Measurements from ENCODE around the gene RAE1. TPM values are rescaled to one million over a fixed set of nuclear protein-coding genes. Genes with fewer than 3 reads are reported as not detected.

RAE1 gene
- total and polyA plus RNA-seq, 2 of the 8 experiments (the other 6 are each of a cell fraction or from before 2014, with no cell fraction given), result 35.9 to 44.9 TPM

DNA sequence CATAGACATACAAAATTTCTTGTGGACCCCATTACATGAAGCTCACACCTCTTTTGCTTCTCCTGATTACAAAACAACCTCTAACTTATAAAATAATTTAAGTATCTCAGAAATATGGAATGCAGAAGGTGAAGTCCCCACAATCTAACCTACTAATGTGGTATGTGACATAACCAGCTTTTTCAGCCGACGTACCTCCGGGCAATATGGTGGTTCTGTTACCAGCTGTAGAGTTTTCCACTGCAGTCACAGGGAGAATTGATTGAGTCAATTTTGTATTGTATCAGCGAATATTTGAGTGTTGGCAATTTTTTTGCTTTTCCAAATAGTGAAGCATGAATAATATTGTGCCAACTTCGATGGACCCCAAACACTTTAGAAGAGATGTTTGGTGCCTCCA lies 37.1 kb upstream of the RAE1 start:
- 85% methylated on average over 5 of the region's 5 CpGs; no CpG with 5 or more reads in 1 of the 2 experiments for WGBS, 2 experiments (ENCODE audit: extremely low coverage in 1 of 2, insufficient coverage in 1 of 2, insufficient read length in 1 of 2, insufficient replicate concordance in 2 of 2, low coverage in 1 of 2, low lambda C conversion rate in 2 of 2, missing lambda C conversion rate in 1 of 2)
- Histone ChIP-seq H3K9ac (replicated peaks in 1 of 4; ENCODE audit: extremely low read depth in 1 of 4, low read depth in 3 of 4, low read length in 3 of 4) (no peak overlapping the region), H3K36me3 (ENCODE audit: control insufficient read depth in 2 of 4, insufficient read depth in 4 of 4, low read length in 3 of 4) (no peaks in the 10 kb centered on the region), H3K23ac (ENCODE audit: insufficient read length) (no peak overlapping the region), H3K27me3 (replicated peaks in 1 of 4; ENCODE audit: control insufficient read depth in 3 of 4, extremely low read depth in 1 of 4, insufficient read depth in 3 of 4, low read length in 3 of 4) (no peaks in the 10 kb centered on the region; a peak in 2 of 7 replicates), H3K56ac (replicated peaks; ENCODE audit: insufficient read length, low read depth, low read length) (no peak overlapping the region), H4K8ac (ENCODE audit: extremely low read depth, insufficient read depth, low read length) (no peak overlapping the region), H2BK20ac (ENCODE audit: low read length) (no peak overlapping the region), H3K4me2 (ENCODE audit: insufficient read depth in 1 of 2, low read depth in 2 of 2, low read length in 2 of 2) (no peak overlapping the region), H4K20me1 (replicated peaks in 1 of 2; ENCODE audit: control insufficient read depth in 1 of 2, insufficient read depth in 2 of 2, low read length in 2 of 2) (no peaks in the 10 kb centered on the region), H3K23me2 (ENCODE audit: low read depth, low read length) (no peaks in the 10 kb centered on the region), H2BK120ac (replicated peaks; ENCODE audit: low read depth, low read length) (no peak overlapping the region), H3K79me2 (ENCODE audit: control insufficient read depth in 1 of 2, insufficient read depth in 2 of 2, low read length in 2 of 2) (no peaks in the 10 kb centered on the region), H3K4ac (replicated peaks; ENCODE audit: insufficient read length, low read depth, low read length) (no peak overlapping the region), H3K27ac (ENCODE audit: low read depth, low read length) (no peak overlapping the region), H2BK5ac (ENCODE audit: low read depth, low read length) (no peak overlapping the region), H3K14ac (ENCODE audit: insufficient read length) (no peak overlapping the region), H2AFZ (ENCODE audit: low read length) (no peak overlapping the region), H3K18ac (ENCODE audit: extremely low read depth, low read length) (no peak overlapping the region), H3K79me1 (ENCODE audit: low read depth, low read length) (no peaks in the 10 kb centered on the region), H2BK12ac (ENCODE audit: low read depth, low read length) (no peak overlapping the region), H2BK15ac (ENCODE audit: low read length) (no peak overlapping the region), H3K4me3 (ENCODE audit: extremely low read depth in 1 of 4, insufficient read depth in 2 of 4, low read depth in 3 of 4, low read length in 4 of 4) (no peak overlapping the region), H4K91ac (replicated peaks; ENCODE audit: insufficient read length, low read length) (no peak overlapping the region), H2AK5ac (ENCODE audit: low read depth, low read length) (no peak overlapping the region), H4K5ac (ENCODE audit: insufficient read length, low read depth, low read length) (no peak overlapping the region), H3K4me1 (replicated peaks in 1 of 4; ENCODE audit: control insufficient read depth in 3 of 4, insufficient read depth in 4 of 4, low read length in 3 of 4) (no peaks in the 10 kb centered on the region), H3K9me3 (ENCODE audit: insufficient read depth in 2 of 2, low read depth in 1 of 2, low read length in 1 of 2) (no peaks in the 10 kb centered on the region)
- CTCF ChIA-PET (ENCODE audit: partially characterized antibody), result interaction anchor here (0.9 to 1.5 kb wide), 4 partner anchors 9 to 52 kb away, joined by 3 to 5 read pairs (median 4); partner anchors contain the start of gene SPO11
- FAIRE-seq (no peak), DNase-seq (ENCODE audit: low read depth in 1 of 2, low spot score in 2 of 2) (no peak)
- TF ChIP-seq SIN3A (conservative IDR thresholded peaks at IDR 0.05 in 1 of 2, IDR thresholded peaks at IDR 0.05 in 1 of 2; ENCODE audit: low read depth in 1 of 2, low read length in 2 of 2) (no peak), CHD2 (IDR thresholded peaks at IDR 0.05; ENCODE audit: low read length) (no peak), MAX (IDR thresholded peaks at IDR 0.05) (no peak), TBP (IDR thresholded peaks at IDR 0.05; ENCODE audit: low read depth, low read length) (no peak)
- POLR2A ChIA-PET (ENCODE audit: partially characterized antibody), result interaction anchor here (1.0 kb wide), 1 partner anchor 9 kb away, joined by 3 read pairs; no protein-coding TSS in a partner anchor

All from H1 (cell line).